ENCODE results near the gene IL17D. TPM values are rescaled to one million over a fixed set of nuclear protein-coding genes. Genes with fewer than 3 reads are reported as not detected.
"Not testable (repeated sequence)": the region's sequence is repeated elsewhere in the genome, so short reads cannot be mapped to it uniquely, and the experiment has no call there.

IL17D gene
- total RNA-seq, 2 experiments from 2014 or later: 0.47 TPM; not detected in 1

GRCh38 chr13:20729633-20730585, 26.4 kb downstream of the IL17D start:
- no peaks in the 10 kb centered on the region for H3K9me3 ChIP-seq (ENCODE audit: control insufficient read depth in 1 of 2, insufficient read depth in 1 of 2, low read length in 2 of 2)
- POLR2A ChIA-PET: no interaction called here
- DNase-seq: no peak
- Mint-ChIP-seq H3K4me1 (ENCODE audit: low read depth) (no peaks in the 10 kb centered on the region), H3K9me3 (no peaks in the 10 kb centered on the region), H3K4me3 (no peak overlapping the region), H3K27ac (no peak overlapping the region), H3K36me3 (ENCODE audit: low read depth) (peaks cover 35% of the 10 kb centered on the region), H3K27me3 (no peaks in the 10 kb centered on the region)
- no peak for ATAC-seq (ENCODE audit: poor library complexity)
- H3K27me3 ChIP-seq (ENCODE audit: control insufficient read depth in 1 of 2, insufficient read depth in 2 of 2, low read length in 2 of 2): no peaks in the 10 kb centered on the region
- H3K4me1 ChIP-seq (ENCODE audit: insufficient read depth, low read length): no peaks in the 10 kb centered on the region
- H3K4me3 ChIP-seq (ENCODE audit: low read length): no peak overlapping the region
- CTCF ChIA-PET: no interaction called here
- no peaks in the 10 kb centered on the region for H3K36me3 ChIP-seq (ENCODE audit: insufficient read depth, low read length)
- H3K27ac ChIP-seq (ENCODE audit: low read depth in 1 of 2, low read length in 2 of 2): no peak overlapping the region
- intact Hi-C loops (cut with DNase I, micrococcal nuclease): no loop called here
- TF ChIP-seq CTCF (IDR thresholded peaks at IDR 0.05): no peak

- TF ChIP-seq CTCF (IDR thresholded peaks at IDR 0.05): no peak
- Histone ChIP-seq H3K4me1 (ENCODE audit: insufficient read depth, low read length) (no peaks in the 10 kb centered on the region), H3K27me3 (ENCODE audit: control insufficient read depth in 1 of 2, insufficient read depth in 2 of 2, low read length in 2 of 2) (no peaks in the 10 kb centered on the region), H3K27ac (ENCODE audit: low read depth in 1 of 2, low read length in 2 of 2) (no peak overlapping the region), H3K4me3 (ENCODE audit: low read length) (no peak overlapping the region), H3K36me3 (ENCODE audit: insufficient read depth, low read length) (no peaks in the 10 kb centered on the region), H3K9me3 (ENCODE audit: control insufficient read depth in 1 of 2, insufficient read depth in 1 of 2, low read length in 2 of 2) (peaks cover 0 to 12% of the 10 kb centered on the region in 2 experiments)
- Mint-ChIP-seq H3K27ac (no peak overlapping the region), H3K36me3 (ENCODE audit: low read depth) (peaks cover 34% of the 10 kb centered on the region), H3K27me3 (no peaks in the 10 kb centered on the region), H3K4me3 (no peak overlapping the region), H3K4me1 (ENCODE audit: low read depth) (no peaks in the 10 kb centered on the region), H3K9me3 (peaks cover 8% of the 10 kb centered on the region)
- CTCF ChIA-PET: no interaction called here
- ATAC-seq (ENCODE audit: poor library complexity) (no peak), DNase-seq (no peak)
- intact Hi-C loops (cut with DNase I, micrococcal nuclease): no loop called here
- POLR2A ChIA-PET: no interaction called here
Measured at GRCh38 chr13:20738616-20739015, 35.1 kb downstream of the IL17D start.

- ATAC-seq (ENCODE audit: poor library complexity) (no peak), DNase-seq (no peak)
- ChIA-PET POLR2A (no interaction called here), CTCF (no interaction called here)
- Histone ChIP-seq H3K4me1 (ENCODE audit: insufficient read depth, low read length) (no peaks in the 10 kb centered on the region), H3K4me3 (ENCODE audit: low read length) (no peak overlapping the region), H3K9me3 (ENCODE audit: control insufficient read depth in 1 of 2, insufficient read depth in 1 of 2, low read length in 2 of 2) (peaks cover 0 to 12% of the 10 kb centered on the region in 2 experiments), H3K27me3 (ENCODE audit: control insufficient read depth in 1 of 2, insufficient read depth in 2 of 2, low read length in 2 of 2) (no peaks in the 10 kb centered on the region), H3K36me3 (ENCODE audit: insufficient read depth, low read length) (no peaks in the 10 kb centered on the region), H3K27ac (ENCODE audit: low read depth in 1 of 2, low read length in 2 of 2) (no peak overlapping the region)
- Mint-ChIP-seq H3K27me3 (no peaks in the 10 kb centered on the region), H3K27ac (no peak overlapping the region), H3K4me3 (no peak overlapping the region), H3K4me1 (ENCODE audit: low read depth) (no peaks in the 10 kb centered on the region), H3K9me3 (peaks cover 10% of the 10 kb centered on the region), H3K36me3 (ENCODE audit: low read depth) (peaks cover 37% of the 10 kb centered on the region)
- no peak for TF ChIP-seq CTCF (IDR thresholded peaks at IDR 0.05)
- intact Hi-C loops (cut with DNase I, micrococcal nuclease): no loop called here
Measured at GRCh38 chr13:20740021-20740420, 36.5 kb downstream of the IL17D start.

GRCh38 chr13:20743830-20744404, 40.4 kb downstream of the IL17D start:
- H3K4me3 ChIP-seq (ENCODE audit: low read length); POLR2A ChIA-PET; H3K4me1 ChIP-seq (ENCODE audit: insufficient read depth, low read length); H3K27ac ChIP-seq (ENCODE audit: low read depth in 1 of 2, low read length in 2 of 2); H3K27me3 Mint-ChIP-seq; ATAC-seq (ENCODE audit: poor library complexity); intact Hi-C loops (cut with DNase I, micrococcal nuclease); H3K27ac Mint-ChIP-seq; DNase-seq; H3K36me3 ChIP-seq (ENCODE audit: insufficient read depth, low read length); H3K4me1 Mint-ChIP-seq (ENCODE audit: low read depth); H3K4me3 Mint-ChIP-seq; CTCF ChIA-PET; H3K27me3 ChIP-seq (ENCODE audit: control insufficient read depth in 1 of 2, insufficient read depth in 2 of 2, low read length in 2 of 2): not testable (repeated sequence)
- peaks cover 22% of the 10 kb centered on the region for H3K9me3 Mint-ChIP-seq
- peaks cover 2 to 25% of the 10 kb centered on the region in 2 experiments for H3K9me3 ChIP-seq (ENCODE audit: control insufficient read depth in 1 of 2, insufficient read depth in 1 of 2, low read length in 2 of 2)
- peaks cover 52% of the 10 kb centered on the region for H3K36me3 Mint-ChIP-seq (ENCODE audit: low read depth)

Measured in CD4-positive, alpha-beta T cell (primary cell).